Measurements from ENCODE around the gene BTBD19. TPM values are rescaled to one million over a fixed set of nuclear protein-coding genes. Genes with fewer than 3 reads are reported as not detected.

The BTBD19 gene
- total RNA-seq, 1 donor from 2014 or later, result 15.1 TPM

- no peaks in the 10 kb centered on the region for H3K36me3 ChIP-seq
- no peak for DNase-seq (ENCODE audit: low spot score in 2 of 2)
- TF ChIP-seq CTCF (IDR thresholded peaks at IDR 0.05), result no peak
- H3K27me3 ChIP-seq, result no peaks in the 10 kb centered on the region
- H3K27ac ChIP-seq, result no peak overlapping the region
- intact Hi-C loops (cut with DNase I), result no loop called here
- no peaks in the 10 kb centered on the region for H3K4me1 ChIP-seq
- H3K9me3 ChIP-seq, result no peaks in the 10 kb centered on the region
- H3K4me3 ChIP-seq, result no peak overlapping the region
These were observed 21.4 kb downstream of the BTBD19 start for GRCh38 chr1:44829506-44830384.

DNA sequence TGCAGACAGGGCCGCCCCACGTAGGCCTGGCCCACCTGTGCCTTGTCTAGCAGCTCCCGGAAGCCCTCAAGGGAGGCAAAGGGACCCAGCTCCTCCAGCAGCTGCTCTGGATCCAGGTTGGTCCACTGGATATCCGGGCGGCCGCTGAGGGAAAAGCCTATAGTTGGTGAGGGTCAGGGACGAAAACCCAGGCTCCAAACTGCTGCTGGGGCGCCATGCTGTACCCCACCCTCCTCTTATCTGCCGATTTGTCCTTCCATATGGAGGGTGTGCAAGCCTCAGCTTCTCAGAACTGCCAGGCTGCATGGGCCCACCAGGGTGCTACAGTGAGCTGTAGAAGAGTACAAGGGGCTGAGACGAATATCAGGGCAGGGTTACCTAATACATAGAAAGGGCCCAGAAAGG lies 22.6 kb downstream of the BTBD19 start:
- intact Hi-C loops (cut with DNase I), result no loop called here
- no peak overlapping the region for H3K4me3 ChIP-seq
- H3K27ac ChIP-seq, result no peak overlapping the region
- H3K27me3 ChIP-seq, result no peaks in the 10 kb centered on the region
- no peaks in the 10 kb centered on the region for H3K9me3 ChIP-seq
- DNase-seq (ENCODE audit: low spot score in 2 of 2), result no peak
- TF ChIP-seq CTCF (IDR thresholded peaks at IDR 0.05), result no peak
- H3K36me3 ChIP-seq, result no peaks in the 10 kb centered on the region
- H3K4me1 ChIP-seq, result no peaks in the 10 kb centered on the region

- intact Hi-C loops (cut with DNase I), result no loop called here
- no peak for DNase-seq (ENCODE audit: low spot score in 2 of 2)
- Histone ChIP-seq H3K36me3 (no peaks in the 10 kb centered on the region), H3K4me3 (no peak overlapping the region), H3K9me3 (no peaks in the 10 kb centered on the region), H3K27me3 (no peaks in the 10 kb centered on the region), H3K4me1 (no peaks in the 10 kb centered on the region), H3K27ac (no peak overlapping the region)
- TF ChIP-seq CTCF (IDR thresholded peaks at IDR 0.05), result no peak
These were observed 23.2 kb downstream of the BTBD19 start for GRCh38 chr1:44831516-44831915.

GRCh38 chr1:44832056-44832705 lies 23.9 kb downstream of the BTBD19 start:
- H3K27ac ChIP-seq, result no peak overlapping the region
- no peaks in the 10 kb centered on the region for H3K4me1 ChIP-seq
- H3K9me3 ChIP-seq, result no peaks in the 10 kb centered on the region
- no peak for DNase-seq (ENCODE audit: low spot score in 2 of 2)
- H3K27me3 ChIP-seq, result no peaks in the 10 kb centered on the region
- intact Hi-C loops (cut with DNase I), result no loop called here
- TF ChIP-seq CTCF (IDR thresholded peaks at IDR 0.05), result no peak
- H3K36me3 ChIP-seq, result no peaks in the 10 kb centered on the region
- H3K4me3 ChIP-seq, result no peak overlapping the region

DNA sequence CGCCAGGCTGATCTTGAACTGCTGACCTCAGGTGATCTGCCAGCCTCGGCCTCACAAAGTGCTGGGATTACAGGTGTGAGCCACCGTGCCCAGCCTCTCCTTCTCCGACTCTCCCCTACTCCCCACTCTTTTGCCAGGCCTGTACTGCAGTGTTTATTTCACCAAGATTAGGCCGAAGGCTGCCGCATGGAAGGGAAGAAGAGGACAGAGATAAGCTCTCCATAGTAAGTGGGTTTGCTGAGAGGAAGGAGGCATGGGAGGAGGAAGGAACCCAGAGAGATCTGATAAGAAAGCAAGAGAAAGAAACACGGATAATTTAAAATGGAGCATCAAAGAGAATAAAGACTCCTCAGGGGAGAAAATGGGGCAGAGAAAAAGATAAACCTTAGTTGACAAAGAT lies 26.0 kb downstream of the BTBD19 start:
- H3K36me3 ChIP-seq, result no peaks in the 10 kb centered on the region
- no peaks in the 10 kb centered on the region for H3K9me3 ChIP-seq
- no peak overlapping the region for H3K4me3 ChIP-seq
- TF ChIP-seq CTCF (IDR thresholded peaks at IDR 0.05), result no peak
- H3K27ac ChIP-seq, result no peak overlapping the region
- intact Hi-C loops (cut with DNase I), result loop anchor here (2.0 kb wide), 1 partner anchor 36 kb away; no protein-coding TSS in a partner anchor
- no peak for DNase-seq (ENCODE audit: low spot score in 2 of 2)
- H3K27me3 ChIP-seq, result no peaks in the 10 kb centered on the region
- no peaks in the 10 kb centered on the region for H3K4me1 ChIP-seq
